DND-41 (cell line): ENCODE results near the gene NSMCE3.

Source experiments
- ATAC-seq: fragments of 200-7000 bp; cut with Tn5 transposase; 3 replicates; pipeline ENCODE4 v1.9.1; 2021; ENCODE audit warnings: low read depth; ENCODE audit not compliant: insufficient read depth
- DNase-seq: peaks from one replicate; pipeline ENCODE4 v3.0.0-alpha.2; 2020
- H2AFZ ChIP-seq: 2 replicates; pipeline ENCODE4 v1.6.0; 2012; ENCODE audit warnings: low read depth, low read length
- H3K27ac ChIP-seq: 2 replicates; pipeline ENCODE4 v1.5.1; 2012; ENCODE audit warnings: low read length, inconsistent platforms
- H3K27me3 ChIP-seq: fragments of 200-600 bp; sonication (generic); 2 replicates; pipeline ENCODE4 v1.6.0; 2012; ENCODE audit warnings: low read length, mild to moderate bottlenecking, inconsistent platforms; ENCODE audit not compliant: insufficient read depth, poor library complexity
- H3K36me3 ChIP-seq: 2 replicates; pipeline ENCODE4 v1.5.1; 2012; ENCODE audit warnings: low read length, inconsistent platforms; ENCODE audit not compliant: insufficient read depth
- H3K4me1 ChIP-seq: 2 replicates; pipeline ENCODE4 v1.5.1; 2012; ENCODE audit warnings: mild to moderate bottlenecking, low read length; ENCODE audit not compliant: insufficient read depth
- H3K4me2 ChIP-seq: 2 replicates; pipeline ENCODE4 v1.6.0; 2012; ENCODE audit warnings: mild to moderate bottlenecking, moderate library complexity, low read length, inconsistent platforms; ENCODE audit not compliant: insufficient read depth
- H3K4me3 ChIP-seq, 2 experiments: fragments of 200-600 bp in 1 of 2; shearing (Covaris generic) in 1 of 2; 2 replicates each; pipeline ENCODE4 v1.5.1; 2012 to 2016; ENCODE audit warnings: inconsistent platforms in 2 of 2, low read length in 2 of 2, mild to moderate bottlenecking in 2 of 2, low read depth in 1 of 2, moderate library complexity in 1 of 2
- H3K79me2 ChIP-seq: 2 replicates; pipeline ENCODE4 v1.6.0; 2012; ENCODE audit warnings: low read length, inconsistent platforms; ENCODE audit not compliant: insufficient read depth
- H3K9ac ChIP-seq: 2 replicates; pipeline ENCODE4 v1.6.0; 2012; ENCODE audit warnings: low read depth, mild to moderate bottlenecking, inconsistent platforms, low read length, moderate library complexity
- H3K9me3 ChIP-seq: 2 replicates; pipeline ENCODE4 v1.5.1; 2012; ENCODE audit warnings: low read length, moderate library complexity, mild to moderate bottlenecking, inconsistent platforms; ENCODE audit not compliant: insufficient read depth, severe bottlenecking
- H4K20me1 ChIP-seq: 2 replicates; pipeline ENCODE4 v1.6.0; 2012; ENCODE audit warnings: low read length; ENCODE audit not compliant: insufficient read depth
- CTCF ChIP-seq: IDR thresholded peaks from 2 replicates; pipeline ENCODE4 v1.5.1; 2012; ENCODE audit warnings: borderline replicate concordance, low read length, moderate library complexity, mild to moderate bottlenecking; ENCODE audit not compliant: poor library complexity, severe bottlenecking; ENCODE audit errors: extremely low read depth
- EZH2 ChIP-seq: IDR thresholded peaks from 3 replicates; pipeline ENCODE4 v1.6.1; 2012; ENCODE audit warnings: borderline replicate concordance, low read depth, mild to moderate bottlenecking, moderate library complexity, low read length, inconsistent platforms; ENCODE audit not compliant: severe bottlenecking

Gene NSMCE3

GRCh38 chr15:29274946-29275345, 5.3 kb upstream of the NSMCE3 start:
- Histone ChIP-seq H4K20me1 (no peaks in the 10 kb centered on the region), H3K9ac (no peak overlapping the region), H3K4me3 (no peak overlapping the region), H3K36me3 (no peaks in the 10 kb centered on the region), H2AFZ (no peak overlapping the region), H3K9me3 (no peaks in the 10 kb centered on the region), H3K27me3 (no peaks in the 10 kb centered on the region), H3K27ac (no peak overlapping the region), H3K79me2 (no peaks in the 10 kb centered on the region), H3K4me1 (peaks cover 9% of the 10 kb centered on the region; the same call in 1 of the 2 replicates), H3K4me2 (no peak overlapping the region)
- no peak for DNase-seq
- no peak for ATAC-seq
- no peak for TF ChIP-seq EZH2
- TF ChIP-seq CTCF: no peak

GRCh38 chr15:29272219-29272618, 2.6 kb upstream of the NSMCE3 start:
- no peak overlapping the region for H2AFZ ChIP-seq
- H3K27ac ChIP-seq: no peak overlapping the region
- no peaks in the 10 kb centered on the region for H3K27me3 ChIP-seq
- peaks cover 29% of the 10 kb centered on the region for H3K4me1 ChIP-seq
- no peaks in the 10 kb centered on the region for H3K36me3 ChIP-seq
- H3K4me2 ChIP-seq: no peak overlapping the region
- H3K4me3 ChIP-seq: no peak overlapping the region
- H3K9ac ChIP-seq: no peak overlapping the region
- peaks cover 6% of the 10 kb centered on the region; the same call in 1 of the 2 replicates for H4K20me1 ChIP-seq
- peaks cover 20% of the 10 kb centered on the region for H3K79me2 ChIP-seq
- no peak for ATAC-seq
- no peaks in the 10 kb centered on the region for H3K9me3 ChIP-seq
- no peak for DNase-seq
- TF ChIP-seq CTCF: no peak
- no peak for TF ChIP-seq EZH2

GRCh38 chr15:29270976-29271375, 1.4 kb upstream of the NSMCE3 start:
- Histone ChIP-seq H3K4me3 (no peak overlapping the region), H3K9ac (no peak overlapping the region), H3K4me2 (peak overlapping the region; percentile 74; the same call in 1 of the 2 replicates), H2AFZ (peak overlapping the region; percentile 90), H4K20me1 (peaks cover 6% of the 10 kb centered on the region; the same call in 1 of the 2 replicates), H3K4me1 (peaks cover 38% of the 10 kb centered on the region), H3K27ac (no peak overlapping the region), H3K79me2 (peaks cover 20% of the 10 kb centered on the region), H3K36me3 (no peaks in the 10 kb centered on the region), H3K9me3 (no peaks in the 10 kb centered on the region), H3K27me3 (no peaks in the 10 kb centered on the region)
- no peak for TF ChIP-seq EZH2
- TF ChIP-seq CTCF: no peak
- DNase-seq: no peak
- no peak for ATAC-seq
